Esophagus muscularis mucosa (tissue), 3 donors: ENCODE data around the gene TERT.

Source experiments
- POLR2A ChIP-seq: fragments of 450-650 bp; IDR thresholded peaks from one replicate; pipeline ENCODE4 v1.6.1; 2017; ENCODE audit warnings: antibody characterized with exemption, moderate library complexity, mild to moderate bottlenecking, low read depth
- TF ChIP-seq, protein P1 (sequence below), 3 experiments: fragments of 200-600 bp in 2 of 3; fragments of 450-650 bp in 1 of 3; sonication (generic) in 2 of 3; IDR thresholded peaks; one replicate each; pipeline ENCODE4 v1.5.1; 2017 to 2019; ENCODE audit warnings: antibody characterized with exemption in 3 of 3, mild to moderate bottlenecking in 2 of 3, moderate library complexity in 1 of 3

GRCh38 chr5:1321576-1321975 is 26.7 kb upstream of the TERT start:
- no peak for TF ChIP-seq POLR2A
- TF ChIP-seq, protein P1, sequence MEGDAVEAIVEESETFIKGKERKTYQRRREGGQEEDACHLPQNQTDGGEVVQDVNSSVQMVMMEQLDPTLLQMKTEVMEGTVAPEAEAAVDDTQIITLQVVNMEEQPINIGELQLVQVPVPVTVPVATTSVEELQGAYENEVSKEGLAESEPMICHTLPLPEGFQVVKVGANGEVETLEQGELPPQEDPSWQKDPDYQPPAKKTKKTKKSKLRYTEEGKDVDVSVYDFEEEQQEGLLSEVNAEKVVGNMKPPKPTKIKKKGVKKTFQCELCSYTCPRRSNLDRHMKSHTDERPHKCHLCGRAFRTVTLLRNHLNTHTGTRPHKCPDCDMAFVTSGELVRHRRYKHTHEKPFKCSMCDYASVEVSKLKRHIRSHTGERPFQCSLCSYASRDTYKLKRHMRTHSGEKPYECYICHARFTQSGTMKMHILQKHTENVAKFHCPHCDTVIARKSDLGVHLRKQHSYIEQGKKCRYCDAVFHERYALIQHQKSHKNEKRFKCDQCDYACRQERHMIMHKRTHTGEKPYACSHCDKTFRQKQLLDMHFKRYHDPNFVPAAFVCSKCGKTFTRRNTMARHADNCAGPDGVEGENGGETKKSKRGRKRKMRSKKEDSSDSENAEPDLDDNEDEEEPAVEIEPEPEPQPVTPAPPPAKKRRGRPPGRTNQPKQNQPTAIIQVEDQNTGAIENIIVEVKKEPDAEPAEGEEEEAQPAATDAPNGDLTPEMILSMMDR (IDR thresholded peaks at IDR 0.05), result no peak
